Measurements from ENCODE around the gene PANK2. TPM values are rescaled to one million over a fixed set of nuclear protein-coding genes. Genes with fewer than 3 reads are reported as not detected.

PANK2 gene
- total and polyA plus RNA-seq, 2 of the 8 experiments (the other 6 are each of a cell fraction or from before 2014, with no cell fraction given), result 17.1 to 57.5 TPM

DNA sequence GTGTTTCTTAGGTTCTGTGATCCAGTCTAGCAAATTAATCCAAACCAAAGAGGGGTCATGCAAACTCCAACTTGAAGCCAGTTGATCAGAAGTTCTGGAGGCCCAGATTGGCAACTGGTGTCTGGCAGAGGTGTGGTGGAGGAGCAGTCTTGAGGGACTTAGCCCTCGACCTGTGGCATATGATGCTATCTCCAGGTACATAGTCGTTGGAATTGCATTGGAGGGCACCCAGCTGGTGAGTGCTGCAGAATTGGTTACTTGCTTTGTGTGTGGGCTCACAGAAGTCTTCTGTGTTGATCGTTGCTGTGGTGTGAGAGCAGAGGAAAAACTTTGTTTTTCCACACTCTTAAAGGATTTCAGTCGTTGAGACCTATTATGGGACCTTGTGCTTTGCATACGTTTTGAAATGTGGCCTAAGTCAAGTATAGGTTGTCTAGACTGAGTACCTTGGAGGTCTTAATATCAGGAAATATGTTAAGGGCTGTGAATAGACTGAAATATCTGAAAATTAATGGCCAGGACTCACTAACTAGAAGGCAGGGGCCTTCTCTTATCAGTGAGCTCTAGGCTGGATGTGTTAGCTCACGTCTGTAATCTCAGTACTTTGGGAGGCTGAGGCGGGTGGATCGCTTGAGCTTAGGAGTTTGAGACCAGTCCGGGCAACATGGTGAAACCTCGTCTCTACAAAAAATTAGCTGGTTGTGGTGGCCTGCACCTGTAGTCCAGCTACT is 7.8 kb downstream of the PANK2 start (continued):
- TF ChIP-seq, protein P1, sequence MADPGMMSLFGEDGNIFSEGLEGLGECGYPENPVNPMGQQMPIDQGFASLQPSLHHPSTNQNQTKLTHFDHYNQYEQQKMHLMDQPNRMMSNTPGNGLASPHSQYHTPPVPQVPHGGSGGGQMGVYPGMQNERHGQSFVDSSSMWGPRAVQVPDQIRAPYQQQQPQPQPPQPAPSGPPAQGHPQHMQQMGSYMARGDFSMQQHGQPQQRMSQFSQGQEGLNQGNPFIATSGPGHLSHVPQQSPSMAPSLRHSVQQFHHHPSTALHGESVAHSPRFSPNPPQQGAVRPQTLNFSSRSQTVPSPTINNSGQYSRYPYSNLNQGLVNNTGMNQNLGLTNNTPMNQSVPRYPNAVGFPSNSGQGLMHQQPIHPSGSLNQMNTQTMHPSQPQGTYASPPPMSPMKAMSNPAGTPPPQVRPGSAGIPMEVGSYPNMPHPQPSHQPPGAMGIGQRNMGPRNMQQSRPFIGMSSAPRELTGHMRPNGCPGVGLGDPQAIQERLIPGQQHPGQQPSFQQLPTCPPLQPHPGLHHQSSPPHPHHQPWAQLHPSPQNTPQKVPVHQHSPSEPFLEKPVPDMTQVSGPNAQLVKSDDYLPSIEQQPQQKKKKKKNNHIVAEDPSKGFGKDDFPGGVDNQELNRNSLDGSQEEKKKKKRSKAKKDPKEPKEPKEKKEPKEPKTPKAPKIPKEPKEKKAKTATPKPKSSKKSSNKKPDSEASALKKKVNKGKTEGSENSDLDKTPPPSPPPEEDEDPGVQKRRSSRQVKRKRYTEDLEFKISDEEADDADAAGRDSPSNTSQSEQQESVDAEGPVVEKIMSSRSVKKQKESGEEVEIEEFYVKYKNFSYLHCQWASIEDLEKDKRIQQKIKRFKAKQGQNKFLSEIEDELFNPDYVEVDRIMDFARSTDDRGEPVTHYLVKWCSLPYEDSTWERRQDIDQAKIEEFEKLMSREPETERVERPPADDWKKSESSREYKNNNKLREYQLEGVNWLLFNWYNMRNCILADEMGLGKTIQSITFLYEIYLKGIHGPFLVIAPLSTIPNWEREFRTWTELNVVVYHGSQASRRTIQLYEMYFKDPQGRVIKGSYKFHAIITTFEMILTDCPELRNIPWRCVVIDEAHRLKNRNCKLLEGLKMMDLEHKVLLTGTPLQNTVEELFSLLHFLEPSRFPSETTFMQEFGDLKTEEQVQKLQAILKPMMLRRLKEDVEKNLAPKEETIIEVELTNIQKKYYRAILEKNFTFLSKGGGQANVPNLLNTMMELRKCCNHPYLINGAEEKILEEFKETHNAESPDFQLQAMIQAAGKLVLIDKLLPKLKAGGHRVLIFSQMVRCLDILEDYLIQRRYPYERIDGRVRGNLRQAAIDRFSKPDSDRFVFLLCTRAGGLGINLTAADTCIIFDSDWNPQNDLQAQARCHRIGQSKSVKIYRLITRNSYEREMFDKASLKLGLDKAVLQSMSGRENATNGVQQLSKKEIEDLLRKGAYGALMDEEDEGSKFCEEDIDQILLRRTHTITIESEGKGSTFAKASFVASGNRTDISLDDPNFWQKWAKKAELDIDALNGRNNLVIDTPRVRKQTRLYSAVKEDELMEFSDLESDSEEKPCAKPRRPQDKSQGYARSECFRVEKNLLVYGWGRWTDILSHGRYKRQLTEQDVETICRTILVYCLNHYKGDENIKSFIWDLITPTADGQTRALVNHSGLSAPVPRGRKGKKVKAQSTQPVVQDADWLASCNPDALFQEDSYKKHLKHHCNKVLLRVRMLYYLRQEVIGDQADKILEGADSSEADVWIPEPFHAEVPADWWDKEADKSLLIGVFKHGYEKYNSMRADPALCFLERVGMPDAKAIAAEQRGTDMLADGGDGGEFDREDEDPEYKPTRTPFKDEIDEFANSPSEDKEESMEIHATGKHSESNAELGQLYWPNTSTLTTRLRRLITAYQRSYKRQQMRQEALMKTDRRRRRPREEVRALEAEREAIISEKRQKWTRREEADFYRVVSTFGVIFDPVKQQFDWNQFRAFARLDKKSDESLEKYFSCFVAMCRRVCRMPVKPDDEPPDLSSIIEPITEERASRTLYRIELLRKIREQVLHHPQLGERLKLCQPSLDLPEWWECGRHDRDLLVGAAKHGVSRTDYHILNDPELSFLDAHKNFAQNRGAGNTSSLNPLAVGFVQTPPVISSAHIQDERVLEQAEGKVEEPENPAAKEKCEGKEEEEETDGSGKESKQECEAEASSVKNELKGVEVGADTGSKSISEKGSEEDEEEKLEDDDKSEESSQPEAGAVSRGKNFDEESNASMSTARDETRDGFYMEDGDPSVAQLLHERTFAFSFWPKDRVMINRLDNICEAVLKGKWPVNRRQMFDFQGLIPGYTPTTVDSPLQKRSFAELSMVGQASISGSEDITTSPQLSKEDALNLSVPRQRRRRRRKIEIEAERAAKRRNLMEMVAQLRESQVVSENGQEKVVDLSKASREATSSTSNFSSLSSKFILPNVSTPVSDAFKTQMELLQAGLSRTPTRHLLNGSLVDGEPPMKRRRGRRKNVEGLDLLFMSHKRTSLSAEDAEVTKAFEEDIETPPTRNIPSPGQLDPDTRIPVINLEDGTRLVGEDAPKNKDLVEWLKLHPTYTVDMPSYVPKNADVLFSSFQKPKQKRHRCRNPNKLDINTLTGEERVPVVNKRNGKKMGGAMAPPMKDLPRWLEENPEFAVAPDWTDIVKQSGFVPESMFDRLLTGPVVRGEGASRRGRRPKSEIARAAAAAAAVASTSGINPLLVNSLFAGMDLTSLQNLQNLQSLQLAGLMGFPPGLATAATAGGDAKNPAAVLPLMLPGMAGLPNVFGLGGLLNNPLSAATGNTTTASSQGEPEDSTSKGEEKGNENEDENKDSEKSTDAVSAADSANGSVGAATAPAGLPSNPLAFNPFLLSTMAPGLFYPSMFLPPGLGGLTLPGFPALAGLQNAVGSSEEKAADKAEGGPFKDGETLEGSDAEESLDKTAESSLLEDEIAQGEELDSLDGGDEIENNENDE (IDR thresholded peaks at IDR 0.05; ENCODE audit: insufficient replicate concordance, low read length), result no peak
- no peak for TF ChIP-seq CHD1 (IDR thresholded peaks at IDR 0.05; ENCODE audit: low read depth, low read length)
